ENCODE data around the gene ACSM6. TPM values are rescaled to one million over a fixed set of nuclear protein-coding genes. Genes with fewer than 3 reads are reported as not detected.

Gene ACSM6
- not detected in 2 replicates for total RNA-seq (2014; rRNA removed; shearing (Covaris generic))
- total RNA-seq (2022): not detected in 2 replicates
- percentile 9 among the genes with signal in this experiment for Bru-seq, nascent RNA
- percentile 4 among the genes with signal in this experiment for BruChase-seq, experiment 1, labeled RNA remaining after a 6-hour chase
- not detected for BruChase-seq, experiment 2, labeled RNA remaining after a 2-hour chase
- long read RNA-seq: 0 reads

- no peaks in the 10 kb centered on the region for H3K79me2 ChIP-seq (ENCODE audit: insufficient read depth, low read depth, low read length)
Observed at GRCh38 chr10:95193944-95194343, at the start of gene ACSM6. Gene ACSM6, plus strand, starts transcription at chr10:95194238. Its CDS starts 248 bp downstream, at chr10:95194486.

GRCh38 chr10:95168694-95169093, 25.3 kb upstream of the ACSM6 start:
- ChIA-PET CTCF (ENCODE audit: unreplicated experiment) (no interaction called here), POLR2A (no interaction called here)
- no peaks in the 10 kb centered on the region for H4K20me1 ChIP-seq (ENCODE audit: insufficient read depth, low read length)
- no peak overlapping the region for H3K27ac ChIP-seq (ENCODE audit: low read depth, low read length, poor library complexity, severe bottlenecking)
- H3K36me3 ChIP-seq (ENCODE audit: insufficient read depth, low read length): no peaks in the 10 kb centered on the region
- H3K9me2 ChIP-seq (ENCODE audit: insufficient read depth, low read length): no peaks in the 10 kb centered on the region
- DNase-seq (ENCODE audit: low spot score): no peak
- no peak overlapping the region for H2AFZ ChIP-seq (ENCODE audit: low read length)
- H3K4me2 ChIP-seq (ENCODE audit: low read length): no peak overlapping the region
- intact Hi-C loops (cut with micrococcal nuclease; ENCODE audit: unreplicated experiment): no loop called here
- H3K4me1 ChIP-seq (ENCODE audit: insufficient read depth, low read length, poor library complexity, severe bottlenecking): no peaks in the 10 kb centered on the region
- no TSS peak for BruUV-seq (replicated peaks)
- no peaks in the 10 kb centered on the region for H3K9me3 ChIP-seq (ENCODE audit: low read length)
- TF ChIP-seq EZH2phosphoT487 (IDR thresholded peaks at IDR 0.05; ENCODE audit: borderline replicate concordance, low read depth, low read length) (no peak), CTCF (conservative IDR thresholded peaks at IDR 0.05; ENCODE audit: low read length) (no peak)
- H3K79me2 ChIP-seq (ENCODE audit: insufficient read depth, low read depth, low read length): no peaks in the 10 kb centered on the region
- H3K4me3 ChIP-seq (ENCODE audit: low read depth, low read length, poor library complexity, severe bottlenecking): no peak overlapping the region

More at GRCh38 chr10:95193944-95194343, at the start of gene ACSM6:
- Histone ChIP-seq H3K4me3 (ENCODE audit: low read depth, low read length, poor library complexity, severe bottlenecking) (no peak within 1 kb of the TSS), H3K36me3 (ENCODE audit: insufficient read depth, low read length) (no peaks in the 10 kb centered on the region), H4K20me1 (ENCODE audit: insufficient read depth, low read length) (no peaks in the 10 kb centered on the region), H3K4me1 (ENCODE audit: insufficient read depth, low read length, poor library complexity, severe bottlenecking) (no peaks in the 10 kb centered on the region), H3K27ac (ENCODE audit: low read depth, low read length, poor library complexity, severe bottlenecking) (no peak within 1 kb of the TSS), H3K9me3 (ENCODE audit: low read length) (no peaks in the 10 kb centered on the region), H3K4me2 (ENCODE audit: low read length) (no peak within 1 kb of the TSS), H2AFZ (ENCODE audit: low read length) (no peak within 1 kb of the TSS), H3K9me2 (ENCODE audit: insufficient read depth, low read length) (no peaks in the 10 kb centered on the region)
- BruUV-seq (replicated peaks): no TSS peak
- TF ChIP-seq EZH2phosphoT487 (IDR thresholded peaks at IDR 0.05; ENCODE audit: borderline replicate concordance, low read depth, low read length): no peak
- no peak for TF ChIP-seq CTCF (conservative IDR thresholded peaks at IDR 0.05; ENCODE audit: low read length)
- CTCF ChIA-PET (ENCODE audit: unreplicated experiment): no interaction called here
- DNase-seq (ENCODE audit: low spot score): no peak
- POLR2A ChIA-PET: no interaction called here
- intact Hi-C loops (cut with micrococcal nuclease; ENCODE audit: unreplicated experiment): no loop called here

- Histone ChIP-seq H3K4me3 (ENCODE audit: low read depth, low read length, poor library complexity, severe bottlenecking) (no peak overlapping the region), H3K9me3 (ENCODE audit: low read length) (no peaks in the 10 kb centered on the region), H3K9me2 (ENCODE audit: insufficient read depth, low read length) (no peaks in the 10 kb centered on the region), H3K36me3 (ENCODE audit: insufficient read depth, low read length) (no peaks in the 10 kb centered on the region), H3K79me2 (ENCODE audit: insufficient read depth, low read depth, low read length) (no peaks in the 10 kb centered on the region), H2AFZ (ENCODE audit: low read length) (no peak overlapping the region), H3K27ac (ENCODE audit: low read depth, low read length, poor library complexity, severe bottlenecking) (no peak overlapping the region), H3K4me2 (ENCODE audit: low read length) (no peak overlapping the region), H4K20me1 (ENCODE audit: insufficient read depth, low read length) (no peaks in the 10 kb centered on the region), H3K4me1 (ENCODE audit: insufficient read depth, low read length, poor library complexity, severe bottlenecking) (no peaks in the 10 kb centered on the region)
- DNase-seq (ENCODE audit: low spot score): no peak
- CTCF ChIA-PET (ENCODE audit: unreplicated experiment): no interaction called here
- BruUV-seq (replicated peaks): no TSS peak
- POLR2A ChIA-PET: no interaction called here
- TF ChIP-seq CTCF (conservative IDR thresholded peaks at IDR 0.05; ENCODE audit: low read length) (no peak), EZH2phosphoT487 (IDR thresholded peaks at IDR 0.05; ENCODE audit: borderline replicate concordance, low read depth, low read length) (no peak)
- intact Hi-C loops (cut with micrococcal nuclease; ENCODE audit: unreplicated experiment): no loop called here
Observed at GRCh38 chr10:95169522-95169921, 24.5 kb upstream of the ACSM6 start.

Measured in OCI-LY7 (cell line).